Measurements from ENCODE around the gene ATP8A2.

- TF ChIP-seq POLR2A (IDR thresholded peaks at IDR 0.05) (no peak), CTCF (IDR thresholded peaks at IDR 0.05 in 4 of 5, conservative IDR thresholded peaks at IDR 0.05 in 1 of 5) (no peak)
Observed at GRCh38 chr13:26071691-26072090, 699.9 kb downstream of the ATP8A2 start.
